GM19372 (cell line): ENCODE data around the gene MALSU1.
A peak's percentile ranks its signal among the peaks of the same experiment; 100 is the strongest.

Experiments
- ATAC-seq: cut with Tn5 transposase; IDR thresholded peaks from one replicate; pipeline ENCODE4 v1.9.1; 2021; ENCODE audit warnings: mild to moderate bottlenecking, low read depth, moderate library complexity; ENCODE audit not compliant: unreplicated experiment

The MALSU1 gene

GRCh38 chr7:23357190-23358093 lies 58.3 kb downstream of the MALSU1 start:
- peak; percentile 74 for ATAC-seq

- ATAC-seq: no peak
These were observed 59.1 kb downstream of the MALSU1 start for GRCh38 chr7:23358152-23358674.
